HG03045 (cell line): ENCODE measurements around the gene SAP30L.
A peak's percentile ranks its signal among the peaks of the same experiment; 100 is the strongest.

Source experiments
- ATAC-seq: cut with Tn5 transposase; IDR thresholded peaks from one replicate; pipeline ENCODE4 v1.9.1; 2021; ENCODE audit warnings: mild to moderate bottlenecking, moderate library complexity; ENCODE audit not compliant: unreplicated experiment

SAP30L gene

DNA sequence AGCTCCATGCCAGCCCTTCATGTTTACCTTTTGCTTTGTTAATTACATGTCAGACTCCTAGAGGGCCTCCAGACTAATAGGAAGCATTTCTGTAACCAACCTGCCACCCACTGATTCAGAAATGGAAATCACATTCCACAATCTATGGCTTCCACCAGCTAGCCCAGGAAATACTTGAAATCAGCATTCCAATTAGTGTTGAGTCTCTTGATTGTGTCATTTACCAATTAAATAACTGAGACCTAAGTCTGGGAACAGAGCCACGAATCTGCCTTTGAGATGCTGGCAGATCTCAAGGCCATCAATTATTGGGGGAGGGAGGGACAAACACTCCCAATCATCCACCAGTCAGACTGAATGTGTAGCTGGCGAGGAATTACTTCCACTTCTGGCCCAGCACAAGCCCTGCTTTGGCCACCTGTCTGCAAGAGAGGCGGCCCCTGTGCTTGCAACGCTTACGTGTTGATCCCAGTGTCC, 27.4 kb upstream of the SAP30L start:
- ATAC-seq: no peak

DNA sequence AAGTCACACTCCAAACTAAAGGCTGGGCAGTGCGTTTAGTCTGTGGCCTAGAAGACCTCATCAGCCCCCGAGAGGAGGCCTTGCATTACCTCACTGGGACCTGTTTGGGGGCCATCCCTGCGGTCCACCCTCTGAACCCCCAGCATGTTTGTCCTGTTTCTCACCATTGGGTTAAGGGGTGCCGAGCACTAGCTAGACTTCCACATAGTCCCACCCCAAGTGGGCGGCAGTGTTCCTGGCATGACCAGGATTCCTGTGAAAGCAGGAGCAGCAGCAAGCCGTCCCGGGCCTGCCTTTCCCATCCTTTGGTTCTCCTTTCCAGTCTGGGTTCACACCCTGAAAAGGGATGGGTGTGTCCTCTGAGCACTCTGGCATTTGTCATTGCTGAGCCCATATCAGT, 26.6 kb upstream of the SAP30L start:
- ATAC-seq: no peak

DNA sequence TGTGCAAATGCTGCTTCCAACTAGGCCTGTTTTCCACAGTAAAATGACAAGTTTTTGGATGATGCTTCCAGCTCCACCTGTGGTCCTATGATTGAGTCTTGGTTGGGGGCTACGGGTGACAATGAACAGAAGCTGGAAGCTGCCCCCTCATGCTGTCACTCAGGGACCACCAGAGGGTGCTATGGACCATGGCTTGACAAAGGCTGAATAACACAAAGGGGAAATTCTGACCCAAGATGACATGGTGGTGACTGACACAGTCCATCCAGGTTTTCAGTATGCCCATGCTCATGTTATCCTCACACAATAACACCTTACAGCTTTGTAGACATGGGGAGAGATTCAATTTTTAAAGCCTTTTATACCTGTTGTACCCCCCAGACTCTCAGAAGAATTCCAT, 23.9 kb upstream of the SAP30L start:
- ATAC-seq: no peak

DNA sequence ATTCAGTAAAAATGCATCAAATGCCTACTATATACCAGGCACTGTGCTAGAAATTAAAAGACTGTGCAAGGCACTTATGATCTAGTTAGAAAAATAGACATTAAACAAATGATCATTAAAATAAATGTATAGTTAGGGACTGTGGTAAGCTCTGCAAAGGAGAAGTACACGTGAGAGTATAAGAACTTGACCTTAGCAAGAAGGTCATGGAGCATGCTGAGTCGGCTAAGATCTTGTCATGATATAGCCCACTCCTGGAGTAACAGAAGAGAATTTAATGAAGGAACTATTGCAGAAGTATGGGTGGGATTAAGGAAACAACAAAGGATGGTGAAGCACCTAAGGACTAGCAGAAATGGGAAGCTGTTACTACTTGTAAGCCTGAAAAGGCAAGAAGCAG, 23.5 kb upstream of the SAP30L start:
- no peak for ATAC-seq

DNA sequence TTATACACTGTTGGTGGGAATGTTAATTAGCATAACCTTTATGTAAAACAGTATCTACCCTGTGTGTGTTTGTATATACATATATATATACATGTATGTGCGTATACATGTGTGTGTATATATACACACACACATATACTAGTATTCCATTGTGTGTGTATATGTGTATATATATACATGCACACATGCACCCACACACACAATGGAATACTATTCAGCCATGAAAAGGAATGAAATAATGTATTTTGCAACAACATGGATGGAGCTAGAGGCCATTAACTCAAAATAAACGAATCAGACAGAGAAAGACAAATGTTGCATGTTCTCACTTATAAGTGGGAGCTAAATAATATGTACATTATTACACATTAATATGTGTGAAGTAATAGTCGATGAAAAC, 17.6 kb upstream of the SAP30L start:
- no peak for ATAC-seq

DNA sequence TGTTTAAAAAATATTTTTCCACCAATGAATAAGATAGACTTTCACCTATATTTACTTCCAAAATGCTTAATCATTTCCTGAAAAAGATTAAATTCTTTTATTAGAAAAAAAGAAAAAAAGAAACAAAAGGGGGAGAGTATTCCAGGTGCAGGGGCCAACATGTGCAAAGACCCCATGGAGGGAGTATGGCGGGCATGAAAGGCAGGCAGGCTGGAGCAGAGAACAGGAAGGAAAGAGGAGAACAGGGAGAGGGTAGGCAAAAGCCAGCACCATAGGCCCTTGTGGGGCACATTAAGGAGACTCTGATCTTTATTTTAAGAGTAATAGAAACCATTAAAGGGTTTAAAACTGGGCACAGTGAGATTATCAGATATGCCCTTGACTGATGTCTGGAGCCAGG, 16.5 kb upstream of the SAP30L start:
- ATAC-seq: no peak

DNA sequence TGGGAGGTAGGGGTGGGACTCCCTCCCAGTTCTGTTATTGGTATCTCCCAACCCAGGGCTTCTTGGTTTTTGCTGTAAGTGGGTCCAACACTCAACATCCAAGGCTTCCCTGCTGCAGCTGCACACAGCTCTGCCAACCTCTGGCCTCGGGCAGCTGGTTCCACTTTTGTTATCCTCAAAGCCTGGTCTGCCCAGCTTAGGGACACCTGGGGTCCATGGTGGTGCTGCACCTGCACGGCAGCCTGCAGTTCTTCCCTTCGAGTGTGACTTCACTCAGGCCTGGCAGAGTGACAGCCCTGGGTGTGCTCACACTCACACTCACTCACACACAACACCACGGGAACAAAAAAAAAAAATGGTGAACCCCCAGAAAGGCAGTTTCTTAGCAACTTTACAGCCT, 15.3 kb upstream of the SAP30L start:
- no peak for ATAC-seq

DNA sequence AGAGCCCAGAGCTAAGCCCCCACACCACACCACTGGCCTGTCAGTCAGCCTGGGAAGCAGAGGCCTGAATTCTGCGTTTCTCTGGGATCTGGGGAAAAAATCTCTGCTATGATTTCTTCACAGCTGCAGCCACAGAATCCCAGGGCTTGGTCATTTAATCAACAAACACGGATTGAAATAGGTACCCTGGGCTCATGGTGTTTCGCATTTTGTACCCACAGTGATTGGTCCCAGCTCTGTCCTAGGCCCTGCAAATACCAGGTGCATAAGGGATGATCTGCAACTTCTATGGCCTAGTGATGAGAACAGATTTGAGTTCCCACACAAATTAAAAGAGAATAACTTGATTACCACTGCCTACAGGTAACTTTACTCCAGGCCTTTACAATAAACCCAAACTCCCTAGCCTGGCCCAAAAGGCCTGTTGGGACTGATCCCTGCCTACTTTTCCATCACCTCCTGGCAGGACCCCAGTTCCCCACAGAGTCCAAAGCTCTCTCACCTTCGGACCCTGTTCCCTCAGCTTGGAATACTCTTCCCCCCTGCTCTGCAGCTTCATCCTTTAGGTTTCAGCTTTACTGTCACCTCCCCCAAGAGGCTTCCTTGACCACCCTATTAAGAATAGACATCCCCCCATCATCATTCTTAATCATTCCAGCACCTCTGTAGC, 14.7 kb upstream of the SAP30L start:
- ATAC-seq: no peak

DNA sequence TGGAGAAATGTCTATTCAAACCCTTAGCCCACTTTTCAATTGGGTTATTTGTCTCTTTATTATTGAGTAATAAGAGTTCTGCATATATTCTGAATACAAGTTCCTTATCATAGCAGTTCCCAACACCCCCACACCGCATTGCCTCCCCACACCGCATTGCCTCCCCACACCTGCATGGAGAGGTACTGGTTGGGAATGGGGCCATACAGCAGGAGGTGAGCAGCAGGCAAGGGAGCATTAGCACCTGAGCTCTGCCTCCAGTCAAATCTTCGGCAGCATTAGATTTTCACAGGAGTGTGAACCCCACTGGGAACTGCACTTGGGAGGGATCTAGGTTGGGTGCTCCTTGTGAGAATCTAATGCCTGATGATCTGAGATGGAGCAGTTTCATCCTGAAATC, 10.6 kb upstream of the SAP30L start:
- ATAC-seq: no peak

DNA sequence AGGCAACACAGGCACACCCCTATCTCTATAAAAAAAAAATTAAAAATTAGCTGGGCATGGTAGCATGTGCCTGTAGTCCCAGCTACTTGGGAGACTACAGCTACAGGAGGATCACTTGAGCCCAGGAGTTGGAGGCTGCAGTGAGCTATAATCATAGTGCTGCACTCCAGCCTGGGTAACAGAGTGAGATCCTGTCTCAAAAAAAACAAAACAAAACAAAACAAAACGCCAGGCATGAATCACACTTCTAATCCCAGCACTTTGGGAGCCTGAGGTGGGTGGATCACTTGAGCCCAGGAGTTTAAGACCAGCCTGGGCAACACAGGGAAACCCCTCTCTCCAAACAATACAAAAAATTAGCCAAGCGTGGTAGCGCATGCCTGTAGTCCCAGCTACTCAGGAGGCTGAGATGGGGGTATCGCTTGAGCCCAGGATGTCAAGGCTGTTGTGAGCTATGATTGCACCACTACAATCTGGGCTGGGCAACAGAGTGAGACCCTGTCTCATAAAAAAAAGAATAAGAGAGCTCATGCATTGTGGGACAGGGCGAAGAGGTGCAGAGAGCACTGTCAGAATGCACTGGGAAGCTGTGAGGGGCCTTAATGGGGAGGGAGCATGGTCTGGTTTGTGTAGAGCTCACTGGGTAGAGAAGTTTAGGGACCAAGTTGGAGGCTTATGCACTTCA, 8.4 kb upstream of the SAP30L start:
- ATAC-seq: no peak

DNA sequence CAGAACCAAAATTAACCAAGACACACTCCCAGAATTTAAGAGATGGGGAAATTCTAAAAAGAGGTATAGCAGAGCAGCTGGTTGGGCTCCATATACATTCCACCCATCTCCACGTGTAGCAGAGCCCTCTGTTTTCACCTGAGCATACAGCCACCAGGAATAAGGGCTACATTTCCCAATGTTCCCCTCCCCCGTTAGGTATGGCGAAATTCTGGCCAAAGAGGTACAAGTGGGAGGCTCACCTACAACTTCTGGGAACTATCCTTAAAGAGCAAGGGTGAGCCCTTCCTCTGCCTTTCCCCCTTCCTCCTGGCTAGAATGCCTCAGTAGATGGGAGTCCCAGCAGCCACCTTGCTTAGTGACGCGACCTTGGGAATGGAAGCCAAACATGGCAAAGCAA, 5.3 kb upstream of the SAP30L start:
- ATAC-seq: no peak

DNA sequence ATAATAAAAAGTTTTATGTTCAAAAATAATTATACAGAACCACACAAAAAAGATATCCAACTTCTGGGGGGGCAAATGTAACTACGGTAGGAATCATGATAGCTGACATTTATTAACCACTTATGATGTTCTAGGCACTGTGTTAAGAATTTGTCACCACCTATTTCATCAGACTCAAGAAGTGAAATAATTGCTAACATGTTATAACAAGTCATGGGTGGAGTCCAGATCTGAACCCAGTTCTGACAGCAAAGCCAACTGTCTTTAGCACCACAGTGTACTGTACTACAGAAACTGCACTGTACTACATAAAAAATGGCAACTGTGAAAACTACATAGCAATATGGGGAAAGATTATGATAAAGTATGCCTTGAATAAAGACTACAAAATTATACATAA, 3.0 kb upstream of the SAP30L start:
- ATAC-seq: no peak

DNA sequence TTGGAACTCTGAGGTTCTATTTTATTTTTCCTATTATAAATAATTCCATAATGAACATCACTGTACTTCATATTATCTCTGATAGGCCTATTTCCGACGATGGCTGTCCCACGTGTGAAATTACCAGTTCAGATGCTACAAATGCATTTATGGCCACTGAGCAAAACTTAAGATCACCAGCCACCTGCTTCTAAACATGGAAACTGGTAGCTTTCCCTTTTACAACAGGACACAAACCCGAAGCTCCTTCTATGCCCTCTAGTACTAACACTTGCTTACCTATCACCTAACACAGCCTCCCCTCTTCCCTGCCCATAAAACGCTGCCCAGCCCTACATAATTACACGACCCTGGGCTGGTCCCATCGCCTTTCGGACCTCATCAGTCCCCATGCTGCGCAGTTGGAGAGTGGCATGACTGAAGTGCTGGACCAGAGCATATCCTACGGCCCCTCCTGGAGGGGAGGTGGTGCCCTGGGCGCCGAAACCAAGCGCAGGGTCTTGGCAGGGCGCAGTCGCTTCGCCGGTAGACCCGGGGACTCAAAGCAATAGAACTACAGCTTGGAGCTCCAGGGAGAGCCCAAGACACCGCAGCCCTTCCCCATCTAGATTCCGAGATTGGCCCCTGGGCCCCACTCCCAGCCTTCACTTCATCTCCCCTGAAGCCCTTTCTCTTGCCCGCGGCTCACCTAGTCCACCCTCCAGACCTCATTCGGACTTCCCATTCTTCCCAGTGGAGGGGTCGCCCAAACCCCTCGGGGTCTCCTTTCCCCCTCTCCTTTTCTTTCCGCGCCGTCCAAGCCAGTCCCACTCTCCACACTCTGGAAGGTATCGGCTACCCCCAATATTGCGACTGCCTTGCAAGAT, 1.0 kb upstream of the SAP30L start:
- ATAC-seq: peak; percentile 14

DNA sequence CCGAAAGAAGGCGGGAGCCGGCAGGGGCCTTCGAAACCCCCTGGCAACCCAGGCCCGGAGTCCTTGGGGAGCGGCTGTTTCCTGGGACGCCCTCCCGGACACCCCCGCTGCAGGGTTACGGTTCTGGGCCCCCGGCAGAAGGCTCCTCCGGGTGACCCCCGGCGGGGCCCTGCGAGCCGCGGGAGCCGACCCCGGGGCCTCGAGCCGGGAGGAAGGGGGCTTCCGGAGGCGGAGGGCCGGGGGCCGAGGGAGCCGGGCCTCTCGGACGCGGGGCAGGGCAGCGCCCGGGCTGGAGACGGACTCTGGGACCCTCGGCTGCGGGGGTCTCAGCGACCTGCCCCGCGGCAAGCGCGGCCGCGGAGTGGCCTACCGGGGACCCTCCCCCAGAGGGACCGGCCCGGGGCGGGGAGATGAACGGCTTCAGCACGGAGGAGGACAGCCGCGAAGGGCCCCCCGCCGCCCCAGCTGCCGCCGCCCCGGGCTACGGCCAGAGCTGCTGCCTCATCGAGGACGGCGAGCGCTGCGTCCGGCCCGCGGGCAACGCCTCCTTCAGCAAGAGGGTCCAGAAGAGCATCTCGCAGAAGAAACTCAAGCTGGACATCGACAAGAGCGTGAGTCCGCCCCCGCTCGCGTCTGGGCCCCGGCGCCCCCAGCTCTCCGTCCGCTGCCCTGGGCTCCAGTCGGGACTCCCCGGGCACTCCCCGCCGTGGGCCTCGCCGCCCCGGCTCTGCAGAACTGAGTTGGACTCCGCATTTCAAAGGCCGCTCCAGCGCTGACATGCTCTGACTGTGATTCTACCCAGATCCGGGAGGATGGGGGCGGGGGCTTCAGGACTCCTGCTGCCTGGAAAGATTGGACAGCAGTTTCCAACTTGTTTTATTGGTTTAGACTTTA, 645 bp downstream of the SAP30L start:
- peak; percentile 27 for ATAC-seq

DNA sequence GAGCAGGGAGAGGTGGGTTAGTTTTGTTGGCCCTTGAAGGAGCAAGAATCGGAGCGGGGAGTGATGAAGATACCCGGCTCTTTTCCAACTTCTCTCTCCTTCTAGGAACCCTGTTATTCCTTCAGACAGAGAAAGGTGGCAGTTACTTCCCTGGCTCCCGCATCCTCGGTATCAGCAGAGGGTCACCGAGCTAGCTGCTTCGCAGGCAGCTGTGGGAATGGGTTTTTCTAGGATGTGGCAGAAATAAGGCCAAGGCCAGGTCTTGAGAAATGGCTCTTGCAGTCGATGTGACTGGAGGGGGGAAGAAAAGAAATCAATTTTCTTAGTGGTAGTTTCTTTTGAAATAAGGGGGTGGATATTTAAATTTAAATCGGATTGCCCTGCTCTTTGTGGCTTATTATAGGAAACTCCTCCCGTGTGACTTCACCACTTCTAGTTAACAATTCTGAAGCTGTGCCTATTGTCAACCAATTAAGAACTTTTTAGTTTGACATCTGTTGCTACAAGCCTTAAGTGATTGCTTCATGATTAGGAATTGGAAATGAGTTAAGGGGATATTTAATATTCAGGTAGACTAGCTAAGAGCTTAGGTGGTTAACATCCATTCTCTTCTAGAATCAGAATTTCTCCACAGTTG, 1.4 kb downstream of the SAP30L start:
- no peak for ATAC-seq

DNA sequence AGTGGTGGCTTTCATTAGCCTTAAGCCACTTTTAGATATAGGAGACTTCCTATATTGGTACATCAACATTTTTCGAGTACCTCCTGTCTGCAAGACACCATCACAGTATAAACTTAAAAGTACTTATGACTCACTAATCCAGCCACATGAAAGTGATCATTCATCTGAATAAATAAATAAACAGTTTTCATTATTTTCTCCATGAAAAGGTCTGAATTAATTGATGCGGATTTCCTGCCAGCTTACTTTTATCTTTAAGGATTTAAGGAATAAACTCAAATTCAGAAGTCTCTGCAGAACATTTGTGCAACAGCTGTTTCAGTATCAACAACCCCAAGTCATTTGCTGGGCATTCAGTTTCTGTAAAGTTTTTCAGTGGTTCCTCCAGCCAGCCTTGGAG, 4.0 kb downstream of the SAP30L start:
- ATAC-seq: no peak

DNA sequence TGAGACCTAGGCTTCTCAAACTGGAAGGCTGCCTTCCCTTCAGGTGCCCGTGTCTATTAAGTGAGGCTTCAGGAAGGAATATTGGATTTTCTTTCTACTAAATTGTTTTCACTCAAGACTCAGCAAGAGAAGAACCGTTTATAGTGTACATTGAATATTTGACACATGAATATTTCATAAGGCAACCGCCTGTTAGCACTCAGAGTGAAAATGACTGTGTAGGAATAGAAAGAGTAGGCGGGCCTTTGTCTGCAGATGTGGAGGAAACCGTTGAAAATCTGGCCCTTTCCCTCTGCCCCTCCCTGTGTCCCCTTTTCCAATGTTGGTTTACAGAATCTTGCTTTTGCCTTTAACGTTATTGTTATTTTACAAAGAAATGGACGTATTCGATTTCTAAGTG, 6.2 kb downstream of the SAP30L start:
- no peak for ATAC-seq

DNA sequence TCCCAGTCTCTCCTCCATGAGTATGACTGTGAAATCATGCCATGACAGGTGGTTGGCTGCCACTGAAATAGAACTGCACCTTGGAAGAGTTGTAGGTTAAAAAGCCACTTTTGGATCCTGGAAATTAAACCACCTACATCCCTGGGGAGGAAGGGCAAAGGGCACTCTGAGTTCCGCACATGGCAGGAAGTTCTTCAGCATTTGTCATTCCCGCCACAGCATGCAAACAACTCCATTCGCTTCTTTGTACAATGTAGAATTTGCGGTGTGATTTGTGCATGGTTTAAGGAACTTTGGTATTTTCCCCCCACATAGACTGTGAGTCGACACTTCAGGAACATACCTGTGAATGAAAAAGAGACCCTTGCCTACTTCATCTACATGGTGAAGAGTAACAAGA, 9.8 kb downstream of the SAP30L start:
- no peak for ATAC-seq

DNA sequence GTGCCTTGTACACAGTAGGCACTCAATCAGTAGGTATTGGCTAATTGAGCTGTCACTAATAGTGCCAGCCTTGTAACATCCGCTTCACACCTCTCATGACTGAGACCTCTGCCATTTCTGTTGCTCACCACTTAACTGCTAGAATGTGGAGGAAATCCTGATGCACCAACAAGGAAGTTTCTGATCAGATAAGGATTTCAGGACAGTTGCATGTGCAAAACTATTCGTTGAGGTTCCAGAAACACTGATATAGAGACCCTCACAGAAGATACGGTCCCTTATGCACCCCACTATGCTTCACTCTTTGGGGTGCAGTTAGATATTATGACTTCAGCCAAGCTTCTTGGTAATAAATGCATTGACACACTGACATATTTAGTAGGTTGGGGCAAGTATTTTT, 10.7 kb downstream of the SAP30L start:
- ATAC-seq: no peak

DNA sequence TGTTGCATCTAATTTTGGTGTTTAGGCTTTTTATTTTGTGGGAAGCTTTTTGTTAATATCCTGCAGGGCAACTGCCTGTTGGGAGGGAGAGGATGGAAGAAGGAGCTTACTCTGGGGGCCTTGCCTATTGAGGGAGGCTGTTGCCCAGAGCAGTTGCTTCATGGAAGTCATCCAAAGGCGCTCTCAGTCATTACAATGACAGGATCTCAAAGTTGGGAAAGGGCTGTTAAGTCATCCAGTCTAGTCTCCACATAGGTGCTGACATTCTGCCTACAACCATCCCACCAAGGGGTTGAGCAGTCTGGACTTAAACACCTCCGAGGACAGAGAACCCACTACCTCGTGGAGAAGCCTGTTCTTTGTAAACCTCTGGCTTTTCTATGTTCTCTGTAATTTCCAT, 13.2 kb downstream of the SAP30L start:
- no peak for ATAC-seq
